CMK (cell line): ENCODE data around the gene RTBDN.

Experiments used
- DNase-seq: peaks from one replicate; pipeline ENCODE4 v3.0.0-alpha.2; 2010; ENCODE audit warnings: low read depth

The RTBDN gene

DNA sequence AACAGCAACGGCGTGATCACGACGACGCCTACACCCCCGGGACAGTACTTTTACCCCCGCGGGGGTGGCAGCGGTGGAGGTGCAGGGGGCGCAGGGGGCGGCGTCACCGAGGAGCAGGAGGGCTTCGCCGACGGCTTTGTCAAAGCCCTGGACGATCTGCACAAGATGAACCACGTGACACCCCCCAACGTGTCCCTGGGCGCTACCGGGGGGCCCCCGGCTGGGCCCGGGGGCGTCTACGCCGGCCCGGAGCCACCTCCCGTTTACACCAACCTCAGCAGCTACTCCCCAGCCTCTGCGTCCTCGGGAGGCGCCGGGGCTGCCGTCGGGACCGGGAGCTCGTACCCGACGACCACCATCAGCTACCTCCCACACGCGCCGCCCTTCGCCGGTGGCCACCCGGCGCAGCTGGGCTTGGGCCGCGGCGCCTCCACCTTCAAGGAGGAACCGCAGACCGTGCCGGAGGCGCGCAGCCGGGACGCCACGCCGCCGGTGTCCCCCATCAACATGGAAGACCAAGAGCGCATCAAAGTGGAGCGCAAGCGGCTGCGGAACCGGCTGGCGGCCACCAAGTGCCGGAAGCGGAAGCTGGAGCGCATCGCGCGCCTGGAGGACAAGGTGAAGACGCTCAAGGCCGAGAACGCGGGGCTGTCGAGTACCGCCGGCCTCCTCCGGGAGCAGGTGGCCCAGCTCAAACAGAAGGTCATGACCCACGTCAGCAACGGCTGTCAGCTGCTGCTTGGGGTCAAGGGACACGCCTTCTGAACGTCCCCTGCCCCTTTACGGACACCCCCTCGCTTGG is 42.1 kb downstream of the RTBDN start:
- no peak for DNase-seq

GRCh38 chr19:12791345-12792050 is 42.9 kb downstream of the RTBDN start, which contains the start of gene JUNB:
TSS of gene JUNB (plus strand) at chr19:12791486. CDS start at chr19:12791772, 286 bp downstream.
- DNase-seq = peak; percentile 88

GRCh38 chr19:12790628-12791344 is 43.6 kb downstream of the RTBDN start:
- no peak for DNase-seq

GRCh38 chr19:12789904-12790619 is 44.3 kb downstream of the RTBDN start:
- peak; percentile 95 for DNase-seq

GRCh38 chr19:12789098-12789903 is 45.1 kb downstream of the RTBDN start:
- DNase-seq = no peak

DNA sequence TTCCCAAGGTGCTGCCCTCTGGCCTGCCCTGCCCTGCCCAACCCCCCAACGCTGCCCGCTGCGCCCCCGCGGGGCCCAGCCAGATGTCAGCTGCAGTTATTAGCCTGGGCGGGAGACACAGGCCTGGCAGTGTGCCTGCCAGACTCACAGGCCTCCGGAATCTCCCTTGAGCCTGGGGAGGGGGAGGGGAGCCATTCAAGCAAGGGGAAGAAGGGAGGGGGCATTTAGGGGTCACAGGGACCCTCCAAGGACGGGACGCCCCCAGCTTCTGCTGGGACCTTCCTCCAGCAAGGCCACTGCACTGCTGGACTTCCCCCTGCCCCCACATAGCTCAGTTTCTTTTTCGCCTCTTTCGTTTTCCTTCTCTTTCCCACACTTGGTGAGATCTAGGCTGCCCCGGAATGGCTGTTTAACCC is 45.7 kb downstream of the RTBDN start:
- DNase-seq = peak; percentile 79

DNA sequence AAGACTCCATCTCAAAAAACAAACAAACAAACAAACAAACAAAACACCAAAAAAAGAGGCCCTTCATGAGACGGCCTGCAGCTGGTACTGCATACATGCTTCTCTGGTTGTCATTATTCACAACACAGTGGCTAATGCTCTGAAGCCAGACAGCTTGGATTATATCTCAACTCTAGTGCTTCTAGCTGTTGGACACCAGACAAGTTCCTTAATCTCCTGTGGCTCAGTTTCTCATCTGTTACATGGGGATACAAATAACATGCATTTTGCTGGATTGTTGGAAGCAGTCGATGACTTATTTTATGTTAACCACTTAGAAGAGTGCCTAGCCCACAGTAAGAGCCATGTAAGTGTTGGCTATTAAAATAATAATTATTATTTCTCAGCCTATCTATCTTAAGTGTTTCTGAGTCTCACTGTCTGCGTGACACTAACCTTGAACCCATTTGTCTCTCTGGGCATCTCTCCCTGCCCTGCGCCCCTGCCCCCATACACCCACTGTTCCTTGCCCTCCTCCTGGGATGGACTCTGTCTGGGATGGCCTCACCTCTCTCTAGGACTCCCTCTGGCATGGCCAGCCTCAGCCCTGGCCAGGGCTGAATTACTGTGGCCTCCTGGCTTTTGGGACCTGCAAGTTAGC is 46.2 kb downstream of the RTBDN start:
- DNase-seq = no peak

DNA sequence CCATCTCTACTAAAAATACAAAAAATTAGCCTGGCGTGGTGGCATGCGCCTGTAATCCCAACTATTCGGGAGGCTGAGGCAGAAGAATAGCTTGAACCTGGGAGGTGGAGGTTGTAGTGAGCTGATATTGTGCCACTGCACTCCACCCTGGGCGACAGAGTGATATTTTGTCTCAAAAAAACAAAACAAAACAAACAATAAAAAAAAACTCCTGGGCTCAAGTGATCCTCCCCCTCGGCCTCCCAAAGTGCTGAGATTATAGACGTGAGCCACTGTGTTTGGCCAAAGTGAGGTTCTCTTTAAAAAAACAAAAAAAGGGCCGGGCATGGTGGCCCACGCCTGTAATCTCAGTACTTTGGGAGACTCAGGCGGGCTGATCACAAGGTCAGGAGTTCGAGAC is 46.9 kb downstream of the RTBDN start:
- no peak for DNase-seq

DNA sequence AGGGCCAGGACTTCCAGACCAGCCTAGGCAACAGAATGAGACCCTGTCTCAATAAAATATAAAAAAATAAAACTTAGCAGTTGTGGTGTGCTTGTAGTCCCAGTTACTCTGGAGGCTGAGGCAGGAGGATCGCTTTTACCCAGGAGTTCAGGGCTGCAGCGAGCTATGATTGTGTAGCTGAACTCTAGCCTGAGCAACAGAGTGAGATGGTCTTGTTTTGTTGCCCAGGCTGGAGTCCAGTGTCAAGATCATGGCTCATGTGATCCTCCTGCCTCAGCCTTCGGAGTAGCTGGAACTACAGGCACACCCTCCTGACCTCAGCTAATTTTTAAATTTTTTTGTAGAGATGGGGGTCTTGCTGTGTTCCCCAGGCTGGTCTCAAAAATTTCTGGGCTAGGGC is 47.4 kb downstream of the RTBDN start:
- no peak for DNase-seq

DNA sequence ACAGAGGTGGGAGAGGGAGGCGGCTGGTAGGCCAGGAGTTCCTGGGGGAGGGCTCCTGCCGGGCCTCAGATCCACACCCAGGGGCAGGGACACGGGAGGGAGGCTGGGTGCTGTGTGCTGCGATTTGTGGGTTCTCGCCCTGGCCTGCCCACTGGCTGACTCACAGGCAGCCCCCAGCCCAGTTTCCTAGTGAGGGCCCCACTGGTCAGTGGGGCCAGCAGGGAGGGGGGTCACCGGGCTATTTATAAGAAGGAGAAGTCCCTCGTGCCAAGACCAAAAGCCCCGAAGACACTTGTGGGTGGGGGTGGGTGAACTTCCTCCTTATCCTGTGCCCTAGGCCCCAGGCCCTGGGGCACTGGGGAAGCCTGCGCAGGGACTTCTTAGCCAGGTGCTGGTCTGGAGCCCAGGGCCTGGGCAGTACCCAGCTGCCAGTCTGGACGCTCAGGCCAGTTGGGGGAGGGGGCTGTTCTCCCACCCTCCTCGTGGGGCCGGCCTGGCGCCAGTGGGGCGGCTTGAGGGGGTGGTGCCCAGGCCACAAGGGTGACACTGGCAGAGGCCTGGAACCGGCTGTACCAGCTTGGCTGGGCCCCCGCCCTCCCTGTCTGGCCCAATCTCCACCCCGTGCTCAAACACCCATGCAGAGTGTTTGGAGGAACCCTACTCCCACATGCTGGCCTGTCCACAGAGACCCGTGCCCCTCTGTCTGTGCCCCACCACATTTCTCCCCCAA is 48.1 kb downstream of the RTBDN start:
- DNase-seq = peak; percentile 83

GRCh38 chr19:12785431-12786031 is 48.8 kb downstream of the RTBDN start:
- no peak for DNase-seq

GRCh38 chr19:12784871-12785430 is 49.4 kb downstream of the RTBDN start:
- DNase-seq = peak; percentile 80

- DNase-seq = peak; percentile 90
Measured at GRCh38 chr19:12784394-12784870, 49.9 kb downstream of the RTBDN start.

- no peak for DNase-seq
Measured at GRCh38 chr19:12783849-12784393, 50.5 kb downstream of the RTBDN start.

- DNase-seq = no peak
Measured at GRCh38 chr19:12783291-12783848, 51.0 kb downstream of the RTBDN start.

GRCh38 chr19:12782424-12783290 is 51.7 kb downstream of the RTBDN start:
- peak; percentile 84 for DNase-seq

- DNase-seq = no peak
Measured at GRCh38 chr19:12782174-12782423, 52.3 kb downstream of the RTBDN start.
